RPMI7951 (cell line): ENCODE measurements around the gene SPEF1. TPM values are rescaled to one million over a fixed set of nuclear protein-coding genes. Genes with fewer than 3 reads are reported as not detected.

Experiments used
- DNase-seq: peaks from one replicate; pipeline ENCODE4 v3.0.0-alpha.2; 2012; ENCODE audit warnings: low read depth
- total RNA-seq: library from RNA; depleted of rRNA; stranded (reverse); fragments of >200 nt; shearing (Covaris generic); gene quantifications from 2 replicates; pipeline ENCODE4 v1.2.3, GENCODE V29; 2014; rRNA removed

SPEF1 gene
- total RNA-seq, 1 experiment from 2014 or later: not detected

- DNase-seq: no peak
Observed at GRCh38 chr20:3732327-3733118, 48.7 kb downstream of the SPEF1 start, which contains the start of gene HSPA12B. Gene HSPA12B, plus strand, starts transcription at chr20:3732685. Its CDS starts 5,990 bp downstream, at chr20:3738675.

- no peak for DNase-seq
Observed at GRCh38 chr20:3731944-3732326, 49.3 kb downstream of the SPEF1 start.

GRCh38 chr20:3730803-3731672 lies 50.2 kb downstream of the SPEF1 start:
- no peak for DNase-seq

- DNase-seq: no peak
Observed at GRCh38 chr20:3729811-3730540, 51.3 kb downstream of the SPEF1 start.

GRCh38 chr20:3729378-3729777 lies 51.9 kb downstream of the SPEF1 start:
- DNase-seq: no peak

- DNase-seq: no peak
Observed at GRCh38 chr20:3728876-3729275, 52.4 kb downstream of the SPEF1 start.

GRCh38 chr20:3728354-3728753 lies 52.9 kb downstream of the SPEF1 start:
- DNase-seq: no peak

Other genes starting within 250 kb of the SPEF1 start
- not detected in 2 replicates for gene GFRA4, start 118.0 kb downstream of the SPEF1 start, total RNA-seq
- 3.0 and 3.6 TPM in 2 replicates for gene ADAM33, start 99.4 kb downstream of the SPEF1 start, total RNA-seq
- gene SIGLEC1, start 68.8 kb downstream of the SPEF1 start, total RNA-seq: not detected in 2 replicates
- gene HSPA12B, start 48.8 kb downstream of the SPEF1 start, total RNA-seq: not detected in 2 replicates
- 52.7 and 73.8 TPM in 2 replicates for gene ADISSP, start 13.7 kb downstream of the SPEF1 start, total RNA-seq
- 65.2 and 122 TPM in 2 replicates for gene CENPB, start 5.3 kb upstream of the SPEF1 start, total RNA-seq
- gene CDC25B, start 14.9 kb upstream of the SPEF1 start, total RNA-seq: 133 and 136 TPM in 2 replicates
- 28.5 and 29.7 TPM in 2 replicates for gene AP5S1, start 39.1 kb upstream of the SPEF1 start, total RNA-seq
- gene MAVS, start 65.4 kb upstream of the SPEF1 start, total RNA-seq: 19.3 and 23.4 TPM in 2 replicates
- 60.7 and 79.3 TPM in 2 replicates for gene PANK2, start 107.9 kb upstream of the SPEF1 start, total RNA-seq
- 25.1 and 26.3 TPM in 2 replicates for gene RNF24, start 234.1 kb upstream of the SPEF1 start, total RNA-seq